GM18502 (cell line): Measurements from ENCODE around the gene RBBP5.

Experiments
- ATAC-seq: cut with Tn5 transposase; IDR thresholded peaks from one replicate; pipeline ENCODE4 v1.9.1; 2021; ENCODE audit warnings: mild to moderate bottlenecking; ENCODE audit not compliant: unreplicated experiment, poor library complexity

The RBBP5 gene

GRCh38 chr1:205077158-205077933 lies 44.4 kb downstream of the RBBP5 start:
- ATAC-seq = no peak

- no peak for ATAC-seq
Measured at GRCh38 chr1:205076245-205076761, 45.5 kb downstream of the RBBP5 start.

GRCh38 chr1:205075642-205076155 lies 46.1 kb downstream of the RBBP5 start:
- ATAC-seq = no peak

- ATAC-seq = no peak
Measured at GRCh38 chr1:205074513-205074912, 47.3 kb downstream of the RBBP5 start.

- no peak for ATAC-seq
Measured at GRCh38 chr1:205074084-205074483, 47.7 kb downstream of the RBBP5 start.

GRCh38 chr1:205073511-205073910 lies 48.3 kb downstream of the RBBP5 start:
- ATAC-seq = no peak

- ATAC-seq = no peak
Measured at GRCh38 chr1:205072881-205073280, 48.9 kb downstream of the RBBP5 start.

- ATAC-seq = no peak
Measured at GRCh38 chr1:205072286-205072685, 49.5 kb downstream of the RBBP5 start.

GRCh38 chr1:205071801-205072200 lies 50.0 kb downstream of the RBBP5 start:
- ATAC-seq = no peak

- no peak for ATAC-seq
Measured at GRCh38 chr1:205071028-205071409, 50.8 kb downstream of the RBBP5 start.

GRCh38 chr1:205069371-205070125 lies 52.2 kb downstream of the RBBP5 start:
- ATAC-seq = no peak

- no peak for ATAC-seq
Measured at GRCh38 chr1:205068457-205069040, 53.2 kb downstream of the RBBP5 start.

- no peak for ATAC-seq
Measured at GRCh38 chr1:205068001-205068400, 53.8 kb downstream of the RBBP5 start.

- no peak for ATAC-seq
Measured at GRCh38 chr1:205067031-205067430, 54.7 kb downstream of the RBBP5 start.

- ATAC-seq = no peak
Measured at GRCh38 chr1:205066141-205066818, 55.5 kb downstream of the RBBP5 start.

- no peak for ATAC-seq
Measured at GRCh38 chr1:205065666-205066065, 56.1 kb downstream of the RBBP5 start.

GRCh38 chr1:205064741-205065316 lies 56.9 kb downstream of the RBBP5 start:
- ATAC-seq = no peak

GRCh38 chr1:205064301-205064700 lies 57.5 kb downstream of the RBBP5 start:
- ATAC-seq = no peak

- ATAC-seq = no peak
Measured at GRCh38 chr1:205062895-205063294, 58.9 kb downstream of the RBBP5 start.

GRCh38 chr1:205062319-205062718 lies 59.5 kb downstream of the RBBP5 start:
- no peak for ATAC-seq
